ENCODE data around the gene KDM2B. TPM values are rescaled to one million over a fixed set of nuclear protein-coding genes. Genes with fewer than 3 reads are reported as not detected.

The KDM2B gene
- total and polyA plus RNA-seq, 2 of the 8 experiments (the other 6 are each of a cell fraction or from before 2014, with no cell fraction given) = 111 to 162 TPM

- Histone ChIP-seq H3K79me2 (ENCODE audit: control insufficient read depth in 1 of 2, insufficient read depth in 2 of 2, low read length in 2 of 2) (peaks cover 0 to 16% of the 10 kb centered on the region in 2 experiments; a peak in 1 of 4 replicates), H3K18ac (ENCODE audit: extremely low read depth, low read length) (no peak overlapping the region), H2AK5ac (ENCODE audit: low read depth, low read length) (no peak overlapping the region), H2BK20ac (ENCODE audit: low read length) (no peak overlapping the region), H3K79me1 (ENCODE audit: low read depth, low read length) (peaks cover 2% of the 10 kb centered on the region; the same call in 1 of the 2 replicates), H2AFZ (ENCODE audit: low read length) (no peak overlapping the region), H3K4ac (replicated peaks; ENCODE audit: insufficient read length, low read depth, low read length) (no peak overlapping the region), H3K23me2 (ENCODE audit: low read depth, low read length) (no peaks in the 10 kb centered on the region), H3K9me3 (ENCODE audit: insufficient read depth in 2 of 2, low read depth in 1 of 2, low read length in 1 of 2) (no peaks in the 10 kb centered on the region), H2BK5ac (ENCODE audit: low read depth, low read length) (no peak overlapping the region), H2BK12ac (ENCODE audit: low read depth, low read length) (no peak overlapping the region), H3K4me2 (ENCODE audit: insufficient read depth in 1 of 2, low read depth in 2 of 2, low read length in 2 of 2) (no peak overlapping the region), H3K23ac (ENCODE audit: insufficient read length) (no peak overlapping the region), H4K5ac (ENCODE audit: insufficient read length, low read depth, low read length) (no peak overlapping the region), H4K20me1 (replicated peaks in 1 of 2; ENCODE audit: control insufficient read depth in 1 of 2, insufficient read depth in 2 of 2, low read length in 2 of 2) (peaks cover 4 to 7% of the 10 kb centered on the region in 2 experiments), H3K14ac (ENCODE audit: insufficient read length) (no peak overlapping the region), H3K36me3 (ENCODE audit: control insufficient read depth in 2 of 4, insufficient read depth in 4 of 4, low read length in 3 of 4) (peaks cover 3 to 40% (median 13%) of the 10 kb centered on the region in 4 experiments; a peak in 7 of 8 replicates), H2BK120ac (replicated peaks; ENCODE audit: low read depth, low read length) (no peak overlapping the region), H3K27me3 (replicated peaks in 1 of 4; ENCODE audit: control insufficient read depth in 3 of 4, extremely low read depth in 1 of 4, insufficient read depth in 3 of 4, low read length in 3 of 4) (no peaks in the 10 kb centered on the region), H3K4me1 (replicated peaks in 1 of 4; ENCODE audit: control insufficient read depth in 3 of 4, insufficient read depth in 4 of 4, low read length in 3 of 4) (no peaks in the 10 kb centered on the region), H3K27ac (ENCODE audit: low read depth, low read length) (no peak overlapping the region), H3K56ac (replicated peaks; ENCODE audit: insufficient read length, low read depth, low read length) (no peak overlapping the region), H2BK15ac (ENCODE audit: low read length) (no peak overlapping the region), H4K91ac (replicated peaks; ENCODE audit: insufficient read length, low read length) (no peak overlapping the region), H3K4me3 (ENCODE audit: extremely low read depth in 1 of 4, insufficient read depth in 2 of 4, low read depth in 3 of 4, low read length in 4 of 4) (no peak overlapping the region), H4K8ac (ENCODE audit: extremely low read depth, insufficient read depth, low read length) (no peak overlapping the region), H3K9ac (replicated peaks in 1 of 4; ENCODE audit: extremely low read depth in 1 of 4, low read depth in 3 of 4, low read length in 3 of 4) (no peak overlapping the region)
- CTCF ChIA-PET (ENCODE audit: partially characterized antibody) = interaction anchor here (0.5 to 6.0 kb wide), 9 partner anchors 10 to 165 kb away, joined by 3 to 35 read pairs (median 3); no protein-coding TSS in a partner anchor
- POLR2A ChIA-PET (ENCODE audit: partially characterized antibody) = interaction anchor here (0.9 to 1.0 kb wide), 2 partner anchors 12 to 15 kb away, joined by 3 read pairs; no protein-coding TSS in a partner anchor
- WGBS, 2 experiments (ENCODE audit: extremely low coverage in 1 of 2, insufficient coverage in 1 of 2, insufficient read length in 1 of 2, insufficient replicate concordance in 2 of 2, low coverage in 1 of 2, low lambda C conversion rate in 2 of 2, missing lambda C conversion rate in 1 of 2) = 85% methylated on average over 1 of the region's 1 CpG; no CpG with 5 or more reads in 1 of the 2 experiments
- DNase-seq (ENCODE audit: low read depth in 1 of 2, low spot score in 2 of 2) (no peak), FAIRE-seq (no peak)
- TF ChIP-seq RBBP5 (IDR thresholded peaks at IDR 0.05; ENCODE audit: borderline replicate concordance, low read depth, low read length) = no peak
Observed at GRCh38 chr12:121503395-121503794, 77.4 kb downstream of the KDM2B start.
